Osteocyte (in vitro differentiated cells): ENCODE data around the gene PRH2. TPM values are rescaled to one million over a fixed set of nuclear protein-coding genes. Genes with fewer than 3 reads are reported as not detected.

Experiments used
- DNase-seq: peaks from one replicate; pipeline ENCODE4 v3.0.0; 2021; ENCODE audit warnings: mixed read lengths; ENCODE audit not compliant: unreplicated experiment; ENCODE audit errors: extremely low spot score
- H3K27ac Mint-ChIP-seq: one replicate; pipeline ENCODE4 v1.8.0; 2021; ENCODE audit warnings: mild to moderate bottlenecking, mixed read lengths; ENCODE audit not compliant: unreplicated experiment
- H3K27me3 Mint-ChIP-seq: one replicate; pipeline ENCODE4 v1.8.0; 2021; ENCODE audit warnings: mixed read lengths; ENCODE audit not compliant: unreplicated experiment
- H3K36me3 Mint-ChIP-seq: one replicate; pipeline ENCODE4 v1.8.0; 2021; ENCODE audit warnings: mixed read lengths; ENCODE audit not compliant: unreplicated experiment
- H3K4me1 Mint-ChIP-seq: one replicate; pipeline ENCODE4 v1.8.0; 2021; ENCODE audit warnings: mixed read lengths; ENCODE audit not compliant: unreplicated experiment
- H3K4me3 Mint-ChIP-seq: one replicate; pipeline ENCODE4 v1.8.0; 2021; ENCODE audit warnings: mild to moderate bottlenecking, moderate library complexity, mixed read lengths; ENCODE audit not compliant: unreplicated experiment
- H3K9me3 Mint-ChIP-seq: one replicate; pipeline ENCODE4 v1.8.0; 2021; ENCODE audit warnings: mixed read lengths; ENCODE audit not compliant: unreplicated experiment
- CTCF ChIP-seq: fragments of 200-600 bp; sonication (generic); IDR thresholded peaks from 2 replicates; pipeline ENCODE4 v1.5.0; 2021; ENCODE audit warnings: antibody characterized with exemption, mild to moderate bottlenecking, moderate library complexity
- total RNA-seq: library from RNA; stranded (reverse); gene quantifications from 2 replicates; pipeline ENCODE4 v1.2.1, GENCODE V29; 2021

The PRH2 gene
- total RNA-seq, 1 donor from 2014 or later, result not detected

DNA sequence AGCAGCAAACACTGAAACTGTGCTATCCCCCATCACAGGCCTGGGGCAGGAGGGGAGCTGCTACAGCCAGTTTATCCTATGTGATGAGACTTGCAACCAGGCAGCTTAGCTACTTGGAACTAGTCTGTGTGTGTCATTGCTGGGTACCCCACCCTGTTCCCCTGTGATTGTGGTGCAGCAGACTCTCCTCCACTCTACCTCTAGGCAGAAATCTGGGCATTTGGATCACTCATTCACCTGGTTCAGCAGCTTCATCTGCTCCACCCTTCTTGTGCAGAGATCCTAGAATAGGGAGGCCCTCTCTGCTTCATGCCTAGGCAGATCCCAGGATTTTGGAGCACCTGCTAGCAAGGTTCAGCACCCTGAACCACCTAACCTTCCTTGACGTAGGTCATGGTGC is 28.5 kb upstream of the PRH2 start:
- no peaks in the 10 kb centered on the region for H3K27me3 Mint-ChIP-seq
- DNase-seq, result no peak
- H3K36me3 Mint-ChIP-seq, result peaks cover 23% of the 10 kb centered on the region
- H3K4me1 Mint-ChIP-seq, result no peaks in the 10 kb centered on the region
- H3K27ac Mint-ChIP-seq, result no peak overlapping the region
- H3K4me3 Mint-ChIP-seq, result no peak overlapping the region
- no peak for TF ChIP-seq CTCF
- peaks cover 46% of the 10 kb centered on the region for H3K9me3 Mint-ChIP-seq

DNA sequence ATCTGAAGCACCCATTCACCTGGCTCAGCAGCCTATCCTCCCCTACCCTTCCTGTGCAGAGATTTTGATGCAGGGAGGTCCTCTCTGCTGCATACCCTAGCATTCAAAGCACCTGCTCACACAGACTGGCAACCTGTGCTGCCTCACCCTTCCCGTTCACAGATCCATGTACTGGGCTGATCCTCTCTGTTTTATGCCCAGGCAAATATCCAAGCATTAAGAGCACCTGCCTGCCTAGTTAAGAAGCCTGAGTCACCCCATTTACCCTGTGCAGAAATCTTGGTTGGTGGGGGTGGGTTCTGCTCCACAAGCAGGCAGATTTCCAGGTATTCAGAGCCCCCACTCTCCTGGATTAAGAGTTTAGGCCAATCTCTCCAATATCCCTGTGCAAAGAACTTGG is 28.1 kb upstream of the PRH2 start:
- no peak for TF ChIP-seq CTCF
- Mint-ChIP-seq H3K27me3 (no peaks in the 10 kb centered on the region), H3K36me3 (peaks cover 23% of the 10 kb centered on the region), H3K4me1 (no peaks in the 10 kb centered on the region), H3K4me3 (no peak overlapping the region), H3K9me3 (peaks cover 46% of the 10 kb centered on the region), H3K27ac (no peak overlapping the region)
- no peak for DNase-seq

- Mint-ChIP-seq H3K9me3 (peaks cover 46% of the 10 kb centered on the region), H3K4me3 (no peak overlapping the region), H3K36me3 (peaks cover 23% of the 10 kb centered on the region), H3K27ac (no peak overlapping the region), H3K27me3 (no peaks in the 10 kb centered on the region), H3K4me1 (no peaks in the 10 kb centered on the region)
- no peak for TF ChIP-seq CTCF
- DNase-seq, result no peak
These were observed 27.6 kb upstream of the PRH2 start for GRCh38 chr12:10901427-10901826.

DNA sequence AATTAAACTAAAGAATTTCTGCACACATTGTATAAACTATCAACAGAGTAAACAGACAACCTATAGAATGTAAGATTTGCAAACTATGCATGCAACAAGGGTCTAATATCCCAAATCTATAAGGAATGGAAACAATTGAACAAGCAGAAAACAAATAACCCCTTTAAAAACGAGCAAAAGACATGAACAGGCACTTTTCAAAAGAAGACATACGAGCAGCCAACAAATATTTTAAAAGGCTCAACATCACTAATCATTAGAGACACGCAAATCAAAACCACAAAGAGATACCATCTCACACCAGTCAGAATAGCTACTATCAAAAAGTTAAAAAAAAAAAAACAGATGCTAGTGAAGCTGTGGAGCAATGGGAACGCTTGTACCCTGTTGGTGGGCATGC is 24.4 kb upstream of the PRH2 start:
- peaks cover 44% of the 10 kb centered on the region for H3K9me3 Mint-ChIP-seq
- no peak overlapping the region for H3K4me3 Mint-ChIP-seq
- H3K27me3 Mint-ChIP-seq, result no peaks in the 10 kb centered on the region
- no peak for DNase-seq
- peaks cover 20% of the 10 kb centered on the region for H3K36me3 Mint-ChIP-seq
- no peak for TF ChIP-seq CTCF
- H3K27ac Mint-ChIP-seq, result no peak overlapping the region
- no peaks in the 10 kb centered on the region for H3K4me1 Mint-ChIP-seq

GRCh38 chr12:10909462-10909861 is 19.6 kb upstream of the PRH2 start, which contains the start of gene TAS2R13:
TSS of gene TAS2R13 (minus strand) at chr12:10909562. CDS start at chr12:10909298, 264 bp downstream.
- Mint-ChIP-seq H3K36me3 (peaks cover 11% of the 10 kb centered on the region), H3K27ac (no peak within 1 kb of the TSS), H3K4me3 (no peak within 1 kb of the TSS), H3K27me3 (no peaks in the 10 kb centered on the region), H3K4me1 (no peaks in the 10 kb centered on the region), H3K9me3 (peaks cover 14% of the 10 kb centered on the region)
- TF ChIP-seq CTCF, result no peak
- DNase-seq, result no peak
